HK-2 (cell line): ENCODE data around the gene TMEM119.
"Not testable (repeated sequence)": the region's sequence is repeated elsewhere in the genome, so short reads cannot be mapped to it uniquely, and the experiment has no call there.

Source experiments
- DNase-seq: peaks from one replicate; pipeline ENCODE4 v3.0.0-alpha.2; 2018; ENCODE audit not compliant: unreplicated experiment

The TMEM119 gene

DNA sequence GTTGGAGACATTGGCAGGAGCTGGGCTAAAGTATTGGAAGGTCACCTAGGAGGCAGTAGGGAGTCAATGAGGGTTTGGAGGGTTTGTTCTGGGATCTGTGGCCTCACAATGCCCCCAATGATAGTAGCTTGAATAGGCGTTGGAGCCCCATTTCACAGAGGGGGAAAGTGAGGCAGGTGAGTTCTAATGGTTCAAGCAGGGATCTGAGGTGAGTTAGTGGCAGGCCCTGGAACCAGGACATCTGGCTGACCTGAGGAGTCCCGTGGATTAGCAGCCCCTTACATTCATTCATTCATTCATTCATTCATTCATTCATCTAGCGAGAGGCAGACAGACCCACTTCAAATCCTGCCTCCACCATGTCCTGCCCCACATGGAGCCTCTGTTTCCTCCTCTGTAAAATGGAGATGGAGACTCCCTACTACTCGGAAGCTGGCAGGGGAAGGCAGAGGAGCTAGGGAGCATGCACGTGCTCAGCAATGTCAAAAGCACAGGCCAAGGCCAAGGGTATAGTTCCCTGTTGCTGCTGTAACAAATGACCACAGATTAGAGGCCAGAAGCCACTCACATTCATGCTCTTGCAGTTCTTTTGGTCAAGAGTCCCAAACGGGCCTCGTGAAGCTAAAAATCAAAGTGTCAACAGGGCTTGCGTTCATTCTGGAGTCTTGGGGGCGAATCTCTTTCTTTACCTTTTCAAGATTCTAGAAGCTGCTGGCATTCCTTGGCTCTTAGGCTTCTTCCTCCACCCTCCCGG, 2.2 kb upstream of the TMEM119 start:
- no peak for DNase-seq

DNA sequence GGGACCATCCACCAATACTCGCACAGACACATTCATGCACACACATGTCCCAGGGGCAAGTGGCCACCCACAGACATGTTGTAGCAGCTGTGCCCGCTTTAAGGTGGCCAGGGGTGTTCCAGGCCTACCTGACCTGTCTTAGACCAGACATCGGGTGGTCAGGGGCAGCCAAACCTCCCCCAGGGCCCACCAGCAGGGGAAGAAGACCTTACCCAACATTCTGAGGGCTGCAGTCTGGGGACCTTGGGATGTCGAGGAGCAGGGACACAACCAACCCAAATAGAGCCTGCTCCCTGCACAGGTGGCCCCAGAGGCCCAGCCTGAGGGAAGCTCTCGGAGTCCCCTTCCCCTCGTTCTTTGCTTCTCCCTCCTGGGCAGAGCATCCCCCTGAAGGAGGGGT, 1.7 kb upstream of the TMEM119 start:
- DNase-seq = no peak

DNA sequence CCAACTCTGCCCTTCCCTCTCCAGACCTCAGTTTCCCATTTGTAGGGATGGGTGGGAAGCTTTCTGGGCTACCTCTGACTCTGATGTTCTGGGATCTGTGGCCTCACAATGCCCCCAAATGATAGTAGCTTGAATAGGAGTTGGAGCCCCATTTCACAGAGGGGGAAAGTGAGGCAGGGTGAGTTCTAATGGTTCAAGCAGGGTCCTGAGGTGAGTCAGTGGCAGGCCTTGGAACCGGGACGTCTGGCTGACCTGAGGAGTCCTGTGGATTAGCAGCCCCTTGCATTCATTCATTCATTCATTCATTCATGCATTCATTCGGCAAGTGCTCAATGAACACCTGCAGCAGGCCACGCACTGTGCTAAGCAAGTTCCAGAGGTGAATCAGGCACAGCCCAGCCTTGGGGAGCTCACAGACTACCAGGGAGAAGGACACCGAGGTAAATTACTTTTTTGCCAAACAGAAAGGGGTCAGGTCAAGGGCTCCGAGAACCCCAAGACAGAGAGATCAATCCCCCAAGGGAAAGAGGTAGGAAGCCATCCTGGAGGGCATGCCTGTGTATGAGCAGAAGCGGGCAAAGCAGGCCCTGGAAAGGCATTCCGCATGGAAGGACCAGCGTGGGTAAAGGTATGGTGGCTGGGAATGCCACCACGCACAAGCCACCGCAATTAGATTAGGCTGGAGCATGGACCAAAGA, 818 bp upstream of the TMEM119 start:
- DNase-seq = no peak

DNA sequence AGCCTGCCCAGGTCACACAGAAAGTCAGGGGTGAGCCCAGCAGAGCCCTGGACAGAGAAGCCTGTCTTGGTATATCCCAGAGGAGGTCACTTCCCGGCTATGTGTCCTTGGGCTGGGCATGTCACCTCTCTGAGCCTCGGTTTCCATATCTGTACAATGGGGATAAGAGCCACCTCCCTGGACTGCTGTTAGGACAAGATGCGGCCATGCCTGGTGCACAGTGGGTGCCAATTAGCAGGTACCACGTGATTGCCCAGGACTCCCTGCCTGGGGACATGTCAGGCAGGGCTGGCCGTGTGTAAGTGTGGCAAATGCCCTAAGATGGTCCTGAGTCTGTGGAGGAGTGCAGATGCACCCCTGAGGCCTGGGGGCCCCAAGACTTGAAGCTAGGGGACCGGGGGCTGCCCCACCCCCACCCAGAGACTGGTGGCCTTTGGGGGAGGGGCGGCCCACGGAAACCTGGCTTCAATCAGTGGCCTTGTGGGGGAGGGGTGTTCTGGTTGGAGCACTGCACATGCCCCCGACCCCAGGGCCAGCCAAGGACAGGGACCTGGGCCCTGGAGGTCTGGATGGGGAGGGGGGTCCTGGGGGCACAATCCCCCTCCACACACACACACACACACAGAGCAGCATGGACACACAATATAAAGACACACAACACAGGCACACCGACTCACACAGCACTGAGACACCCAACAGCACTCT, 878 bp downstream of the TMEM119 start:
- DNase-seq = no peak

DNA sequence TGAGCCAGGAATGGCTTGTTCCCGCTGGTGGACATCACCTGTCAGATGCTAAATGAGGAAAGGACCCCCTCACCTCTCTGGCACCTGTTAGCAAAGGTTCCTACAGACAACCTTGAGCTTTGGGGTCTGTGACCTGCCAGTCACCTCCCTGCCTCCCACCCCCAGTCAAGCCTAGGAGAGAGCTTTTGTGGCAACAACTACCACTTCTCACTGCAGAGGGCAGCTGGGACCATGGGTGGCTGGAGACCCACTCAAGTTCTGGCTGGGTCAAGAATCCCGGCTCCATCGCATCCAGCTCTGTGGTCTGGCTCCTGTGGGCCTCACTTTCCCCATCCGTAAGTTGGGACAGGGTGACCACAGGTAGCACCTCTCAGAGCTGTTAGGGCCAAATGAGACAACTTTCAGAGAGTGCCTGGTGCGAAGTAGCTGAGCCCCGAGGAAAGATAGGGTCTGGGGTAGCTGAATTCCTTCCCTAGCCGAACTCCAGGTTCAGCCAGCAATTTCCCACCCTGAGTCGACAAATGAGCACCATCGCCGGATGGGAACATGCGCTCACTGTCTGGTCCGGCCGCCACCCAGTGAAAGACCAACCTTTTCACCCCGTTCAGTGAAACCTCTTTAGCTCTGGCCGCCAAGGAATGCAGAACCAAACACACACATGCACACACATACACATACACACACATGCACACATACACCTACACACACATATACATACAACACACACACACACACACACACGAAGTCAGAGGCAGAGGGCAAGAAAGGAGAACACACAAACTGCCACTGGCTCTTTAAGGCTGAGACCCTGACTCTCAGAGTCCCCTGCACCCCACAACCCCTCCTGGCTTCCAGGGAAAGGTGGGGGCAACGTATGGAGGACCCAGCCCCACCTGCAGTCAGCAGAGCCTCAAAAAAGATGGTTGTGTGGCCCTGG, 1.9 kb downstream of the TMEM119 start:
- DNase-seq = no peak

DNA sequence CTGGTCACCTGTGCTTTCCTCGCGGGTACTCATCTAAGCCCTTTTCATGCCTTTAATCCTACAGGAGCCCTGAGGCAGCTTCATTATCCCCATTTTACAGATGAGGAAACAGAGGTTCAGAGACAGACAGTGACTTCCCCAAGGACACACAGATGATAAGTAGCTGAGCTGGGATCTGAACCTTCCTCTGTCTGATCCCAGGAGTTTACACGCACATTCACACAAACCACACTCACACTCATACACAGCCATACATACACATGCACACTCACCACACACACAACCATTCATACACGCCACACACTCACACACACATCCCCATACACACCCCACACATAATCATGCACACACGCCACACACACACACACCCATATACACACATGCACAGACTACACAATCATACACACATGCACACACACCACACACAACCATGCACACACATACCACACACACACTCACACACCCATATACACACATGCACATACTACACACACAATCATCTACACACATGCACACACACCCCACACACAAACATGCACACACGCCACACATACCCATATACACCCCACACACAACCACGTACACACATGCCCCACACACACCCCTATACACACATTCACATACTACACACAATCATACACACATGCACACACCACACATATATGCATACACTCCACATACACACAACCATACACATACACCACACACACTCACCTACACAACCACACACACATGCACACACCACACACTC, 2.7 kb downstream of the TMEM119 start:
- DNase-seq = no peak

DNA sequence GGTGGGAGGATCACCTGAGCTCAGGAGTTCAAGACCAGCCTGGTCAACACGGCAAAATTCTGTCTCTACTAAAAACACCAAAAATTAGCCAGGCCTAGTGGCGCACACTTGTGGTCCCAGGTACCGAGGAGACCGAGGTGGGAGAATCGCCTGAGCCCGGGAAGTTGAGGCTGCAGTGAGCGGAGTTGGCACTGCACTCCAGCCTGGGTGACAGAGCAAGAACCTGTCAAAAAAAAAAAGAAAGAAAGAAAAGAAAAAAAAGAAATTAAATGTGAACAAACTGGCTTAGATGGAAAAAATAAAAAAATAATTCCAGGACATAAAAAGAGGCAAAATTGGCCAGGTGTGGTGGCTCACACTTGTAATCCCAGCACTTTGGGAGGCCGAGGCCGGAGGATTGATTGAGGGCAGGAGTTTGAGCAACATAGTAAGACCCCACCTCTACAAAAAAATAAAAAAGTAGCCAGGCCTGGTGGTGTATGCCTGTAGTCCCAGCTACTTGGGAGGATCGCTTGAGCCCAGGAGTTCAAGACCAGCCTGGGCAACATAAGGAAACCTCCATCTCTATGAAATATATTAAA, 3.5 kb downstream of the TMEM119 start:
- DNase-seq = no peak

DNA sequence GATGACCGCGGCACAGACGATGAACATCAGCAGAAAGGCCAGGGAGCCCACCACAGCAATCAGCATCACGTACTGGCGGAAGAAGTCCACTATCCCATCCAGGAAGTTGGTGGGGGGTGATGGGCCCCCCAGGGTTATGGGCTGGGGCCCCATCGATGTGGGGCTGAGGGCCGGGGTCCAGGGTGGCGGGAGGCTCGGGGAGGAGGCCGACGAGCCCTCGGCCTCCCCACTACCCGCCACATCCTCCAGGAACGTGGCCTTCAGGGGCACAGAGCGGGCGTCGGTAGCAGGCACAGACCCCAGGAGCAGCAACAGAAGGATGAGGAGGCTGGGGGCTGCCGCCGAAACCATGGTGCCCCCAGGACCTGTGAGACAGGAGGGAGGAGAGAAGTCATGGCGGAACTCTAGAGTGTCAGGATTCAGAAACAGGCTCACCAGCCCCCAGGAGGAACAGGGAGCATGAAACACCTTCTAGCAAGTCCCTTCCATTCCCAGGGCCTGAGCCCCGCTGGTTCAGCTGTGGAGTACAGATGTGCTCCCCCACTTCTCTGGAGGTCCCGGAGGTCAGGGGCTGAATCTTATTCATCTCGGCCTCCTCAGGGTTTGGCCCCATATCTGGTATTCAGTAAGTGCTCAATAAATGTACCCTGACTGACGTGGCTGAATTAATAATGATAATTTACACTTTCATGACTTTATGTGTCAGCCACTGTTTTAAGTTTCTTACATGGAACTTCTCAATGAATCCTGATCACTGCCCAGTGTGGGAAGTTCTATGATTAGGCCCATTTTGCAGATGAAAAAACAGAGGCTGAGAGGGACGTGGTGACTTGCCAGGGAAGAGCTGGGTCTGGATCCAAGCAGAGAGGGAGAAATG, 5.6 kb downstream of the TMEM119 start:
- DNase-seq = no peak

DNA sequence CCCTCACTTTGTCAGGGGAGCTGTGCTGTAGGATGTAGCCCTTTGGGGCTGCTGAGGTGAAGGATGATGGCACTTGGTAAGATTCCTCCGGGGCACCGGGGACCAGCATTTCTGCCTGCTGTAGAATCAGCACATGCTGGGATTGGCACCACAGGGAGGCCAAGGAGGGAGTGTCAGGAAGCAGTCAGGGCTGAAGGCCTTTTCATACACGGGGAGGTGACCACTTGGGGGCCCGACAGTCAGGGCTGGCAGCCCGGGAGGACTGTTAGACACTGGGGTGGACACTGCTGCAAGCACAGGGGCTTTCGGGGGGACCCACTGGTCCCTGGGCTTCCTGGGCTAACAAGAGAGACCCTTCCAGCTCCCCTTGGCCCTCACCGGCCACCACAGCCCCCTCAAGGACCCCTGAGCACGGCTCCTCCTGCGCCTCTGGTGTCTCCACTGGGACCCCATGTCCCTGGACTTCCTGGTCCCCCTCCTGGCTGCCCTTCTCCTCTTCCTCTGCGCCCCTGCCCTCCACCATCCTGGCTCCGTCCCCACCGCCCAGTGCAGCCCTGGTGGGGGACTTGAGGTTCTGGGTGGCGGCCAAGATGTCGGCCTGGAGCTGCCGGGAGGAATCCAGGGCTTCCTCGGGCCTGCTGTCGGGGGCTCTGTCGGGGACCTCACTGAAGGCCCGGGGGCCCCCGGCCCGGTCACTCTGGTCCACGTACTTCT, 6.5 kb downstream of the TMEM119 start:
- no peak for DNase-seq

DNA sequence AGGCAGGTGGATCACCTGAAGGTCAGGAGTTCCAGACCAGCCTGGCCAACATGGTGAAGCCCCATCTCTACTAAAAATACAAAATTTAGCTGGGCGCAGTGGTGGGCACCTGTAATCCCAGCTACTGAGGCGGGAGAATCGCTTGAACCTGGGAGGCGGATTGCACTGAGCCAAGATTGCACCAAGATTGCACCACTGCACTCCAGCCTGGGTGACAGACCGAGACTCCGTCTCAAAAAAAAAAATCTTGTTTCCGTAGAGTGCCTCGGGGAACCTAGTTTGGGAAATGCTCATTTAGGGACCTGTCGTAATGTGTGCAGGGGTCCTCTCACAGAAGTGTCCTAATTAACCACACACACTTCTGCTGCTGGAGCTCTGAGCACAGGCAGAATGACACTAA, 7.4 kb downstream of the TMEM119 start:
- not testable (repeated sequence) for DNase-seq

DNA sequence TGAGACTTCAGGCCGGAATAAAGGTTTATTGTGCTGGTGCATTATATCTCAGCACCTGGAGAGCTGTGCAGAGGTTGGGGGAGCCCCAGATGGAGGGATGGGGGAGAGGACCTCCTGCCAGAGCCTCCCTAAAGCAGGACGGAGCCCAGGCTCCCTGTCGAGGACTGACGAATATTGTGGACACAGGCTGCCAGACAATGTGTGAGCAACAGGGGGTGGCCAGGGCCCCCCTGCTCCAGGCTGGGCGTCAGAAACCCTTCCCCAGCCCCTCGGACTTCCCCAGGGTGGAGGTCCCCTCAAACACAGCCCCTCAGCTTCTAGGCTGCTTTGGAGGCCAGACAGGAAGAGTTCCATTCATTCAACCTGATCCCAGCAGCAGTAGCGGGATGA, 8.0 kb downstream of the TMEM119 start:
- no peak for DNase-seq

DNA sequence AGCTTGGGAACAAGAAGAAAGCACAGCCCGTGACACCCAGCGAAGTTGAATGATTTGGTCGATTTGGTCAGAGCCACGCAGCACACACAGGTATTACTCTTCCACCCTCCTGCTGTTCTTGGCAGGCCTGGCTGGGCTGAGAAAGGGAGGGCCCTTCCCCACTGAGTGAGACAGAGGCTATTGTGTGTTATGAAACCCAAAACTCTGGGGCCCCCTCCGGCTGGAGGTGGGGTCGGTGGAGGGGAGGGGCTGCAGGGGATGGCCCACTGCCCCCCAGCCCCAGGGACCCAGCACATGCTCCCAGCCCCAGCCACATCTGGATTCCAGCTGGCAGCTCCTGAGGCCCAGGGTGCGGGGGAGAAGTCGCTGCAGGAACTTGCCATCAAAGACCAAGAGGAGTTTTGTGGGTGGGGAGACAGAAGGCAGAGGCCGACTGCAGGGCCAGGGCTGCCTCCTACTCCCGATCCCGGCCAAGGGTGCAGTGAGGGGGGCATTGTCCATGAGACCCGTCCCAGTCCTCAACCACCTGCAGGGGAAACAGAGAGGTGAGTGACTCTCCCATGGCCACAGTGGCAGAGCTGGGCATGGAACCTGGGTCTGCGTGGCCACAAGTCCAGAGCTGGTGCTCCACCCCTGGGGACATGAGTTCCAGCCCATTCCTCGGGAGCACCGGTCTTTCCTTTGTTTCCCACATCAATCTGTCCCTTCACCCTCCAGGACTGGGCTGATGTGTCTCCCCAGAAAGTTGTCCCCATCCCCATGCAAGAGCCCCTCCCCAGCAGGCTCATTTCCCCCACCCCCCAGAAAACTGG, 8.7 kb downstream of the TMEM119 start:
- DNase-seq = no peak

DNA sequence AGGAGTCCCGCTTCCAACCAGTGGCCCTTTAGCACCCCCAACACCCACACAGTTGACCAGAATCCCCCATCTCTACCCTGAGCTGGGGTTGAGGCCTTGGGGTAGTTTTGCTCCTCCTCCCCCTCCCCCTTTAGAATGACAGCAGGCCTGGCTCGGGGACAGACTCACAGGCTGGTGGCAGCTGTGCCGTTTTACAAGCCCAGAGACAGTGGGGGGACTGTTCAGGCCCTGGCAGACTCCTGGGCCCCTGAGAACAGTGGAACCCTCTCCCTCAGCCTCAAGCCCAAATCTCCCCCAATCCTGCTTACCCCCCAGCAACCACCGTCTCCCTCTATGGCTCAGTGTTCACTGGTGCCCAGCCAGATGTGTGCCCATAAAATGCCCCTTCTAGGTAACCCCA, 10.1 kb downstream of the TMEM119 start:
- no peak for DNase-seq

DNA sequence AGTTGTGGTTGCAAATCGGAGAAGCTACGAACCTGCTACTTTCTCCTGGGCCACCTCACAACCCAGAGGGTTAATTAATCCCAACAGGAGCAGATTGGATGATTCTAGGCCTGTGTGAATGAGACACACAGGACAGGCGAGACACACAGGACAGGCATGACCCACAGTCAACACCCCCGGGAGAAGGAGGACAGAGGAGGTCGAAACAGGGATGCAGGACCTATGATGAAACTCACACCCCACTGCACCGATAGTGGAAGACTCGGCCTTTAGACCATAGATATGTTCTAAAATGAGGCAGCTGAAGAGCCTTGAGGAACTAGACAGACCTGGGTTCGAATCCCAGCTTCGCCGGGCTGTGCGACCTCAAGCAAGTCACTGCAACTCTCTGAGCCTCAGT, 11.6 kb downstream of the TMEM119 start:
- no peak for DNase-seq

DNA sequence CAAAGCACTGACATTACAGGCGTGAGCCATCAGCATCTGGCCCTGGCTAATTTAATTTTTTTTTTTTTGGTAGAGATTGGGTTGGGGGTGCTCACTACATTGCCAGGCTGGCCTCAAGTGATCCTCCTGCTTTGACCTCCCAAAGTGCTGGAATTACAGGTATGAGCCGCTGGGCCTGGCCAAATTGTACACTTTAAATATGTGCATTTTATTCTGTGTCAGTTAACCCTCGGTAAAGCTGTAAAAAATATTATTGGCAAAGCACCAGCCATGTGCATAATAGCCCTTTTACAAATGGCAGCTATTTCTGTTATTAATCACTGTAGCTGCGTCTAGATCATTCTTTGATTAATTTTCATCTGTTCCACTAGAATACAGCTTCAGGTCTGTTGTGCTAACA, 12.0 kb downstream of the TMEM119 start:
- DNase-seq = no peak

DNA sequence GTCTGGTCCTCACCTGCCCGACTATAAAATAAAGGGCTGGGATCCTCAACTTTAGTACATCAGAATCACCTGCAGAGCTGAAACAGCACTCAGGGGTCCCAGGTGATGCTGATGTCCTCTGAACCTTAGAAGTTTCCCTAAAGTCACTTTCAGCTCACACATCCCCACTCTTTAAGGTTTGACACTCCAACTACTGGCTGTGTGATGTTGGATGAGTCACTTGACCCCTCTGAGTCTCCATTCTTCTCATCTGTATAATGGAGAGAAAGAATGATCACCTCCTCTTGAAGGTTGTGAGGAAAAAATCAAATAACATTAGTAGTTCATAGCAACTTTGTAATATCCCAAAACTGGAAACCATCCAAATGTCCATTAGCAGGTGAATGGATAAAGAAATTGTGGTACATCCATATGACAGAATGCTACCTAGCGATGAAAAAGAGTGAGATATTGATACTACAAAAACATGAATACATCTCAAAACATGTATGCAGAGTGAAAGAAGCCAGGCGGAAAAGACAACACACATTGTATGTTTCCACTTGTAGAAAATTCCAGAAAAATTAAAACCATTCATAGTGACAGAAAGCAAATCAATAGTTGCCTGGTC, 13.3 kb downstream of the TMEM119 start:
- DNase-seq = no peak

DNA sequence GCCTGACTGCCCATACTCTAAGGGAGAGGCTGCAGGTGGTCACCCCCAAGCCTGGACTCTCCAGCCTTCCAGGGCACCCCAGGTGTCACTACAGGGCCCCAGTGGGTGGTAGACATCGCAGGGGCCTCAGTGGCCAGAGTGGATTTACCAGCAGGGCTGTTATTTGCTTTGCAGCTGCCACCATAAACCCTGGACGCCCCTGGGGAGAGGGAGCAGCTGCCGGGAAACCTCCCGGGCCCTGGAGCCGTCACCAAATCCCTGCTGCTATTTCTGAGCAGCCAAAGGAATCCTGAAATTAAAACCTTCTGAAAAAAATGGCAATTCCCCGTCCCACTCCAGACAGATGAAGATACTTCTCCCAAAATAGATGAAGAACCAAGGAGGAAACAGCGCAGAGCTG, 13.9 kb downstream of the TMEM119 start:
- no peak for DNase-seq
